B cell (primary cell): ENCODE data around the gene OTULIN. TPM values are rescaled to one million over a fixed set of nuclear protein-coding genes. Genes with fewer than 3 reads are reported as not detected.
A peak's percentile ranks its signal among the peaks of the same experiment; 100 is the strongest.

Source experiments
- ATAC-seq: fragments of 200-7000 bp; cut with Tn5 transposase; one replicate; pipeline ENCODE4 v1.10.0; 2021; ENCODE audit warnings: low read depth, mild to moderate bottlenecking, moderate number of reproducible peaks, moderate library complexity
- CTCF ChIA-PET: fragments of 350-600 bp; sonication (Branson Sonifier 250); formaldehyde crosslinking; loops from one replicate; lab custom pipeline; 2021; ENCODE audit warnings: antibody characterized with exemption, inconsistent platforms; lab: Charles Lee
- POLR2A ChIA-PET: fragments of 350-600 bp; sonication (Branson Sonifier 250); formaldehyde crosslinking; loops from one replicate; lab custom pipeline; 2021; ENCODE audit warnings: antibody characterized with exemption; lab: Charles Lee
- DNase-seq: peaks from one replicate; pipeline ENCODE4 v3.0.0; 2013
- H2AFZ ChIP-seq: 2 replicates; pipeline ENCODE4 v1.6.1; 2012; ENCODE audit warnings: mild to moderate bottlenecking, low read depth, low read length; ENCODE audit not compliant: insufficient read depth, poor library complexity, severe bottlenecking
- H3K27ac ChIP-seq, 2 donors: 1 replicate in 1 of 2; 2 replicates in 1 of 2; pipeline ENCODE4 v1.5.1; 2012 to 2013; ENCODE audit warnings: low read length in 2 of 2, mild to moderate bottlenecking in 2 of 2, moderate library complexity in 1 of 2
- H3K27me3 ChIP-seq, 4 experiments: fragments of 200-600 bp in 1 of 4; sonication (generic) in 1 of 4; replicated peaks in 1 of 4; 1 replicate in 2 of 4; 2 replicates in 2 of 4; pipeline versions ENCODE4 v1.6.1 to v1.7.0; 2013 to 2016; ENCODE audit warnings: low read length in 3 of 4, mild to moderate bottlenecking in 2 of 4, mixed read lengths in 1 of 4, moderate library complexity in 1 of 4; ENCODE audit not compliant: insufficient read depth in 4 of 4, control insufficient read depth in 3 of 4; ENCODE audit errors: control extremely low read depth in 1 of 4
- H3K36me3 ChIP-seq, 2 experiments: replicated peaks in 1 of 2; 1 replicate in 1 of 2; 2 replicates in 1 of 2; pipeline versions ENCODE4 v1.6.1 to v1.7.1; 2013; ENCODE audit warnings: low read length in 1 of 2; ENCODE audit not compliant: insufficient read depth in 2 of 2, control insufficient read depth in 1 of 2; ENCODE audit errors: control extremely low read depth in 1 of 2, extremely low read depth in 1 of 2
- H3K4me1 ChIP-seq, 2 donors: fragments of 200-600 bp in 1 of 2; sonication (generic) in 1 of 2; 1 replicate in 1 of 2; 2 replicates in 1 of 2; pipeline versions ENCODE4 v1.5.1 to v1.6.1; 2013 to 2017; ENCODE audit warnings: low read length in 2 of 2; ENCODE audit not compliant: control insufficient read depth in 2 of 2, insufficient read depth in 2 of 2
- H3K4me2 ChIP-seq: replicated peaks from 2 replicates; pipeline ENCODE3; 2012; ENCODE audit warnings: mild to moderate bottlenecking, low read depth, low read length; ENCODE audit not compliant: poor library complexity, severe bottlenecking
- H3K4me3 ChIP-seq, 5 experiments: fragments of 200-600 bp in 1 of 5; sonication (generic) in 1 of 5; 1 replicate in 3 of 5; 2 replicates in 2 of 5; pipeline versions ENCODE4 v1.5.1 to v1.7.0; 2011 to 2016; ENCODE audit warnings: low read length in 4 of 5, mild to moderate bottlenecking in 4 of 5, low read depth in 2 of 5, control low read depth in 1 of 5, moderate library complexity in 1 of 5; ENCODE audit not compliant: insufficient read depth in 1 of 5; ENCODE audit errors: control extremely low read depth in 1 of 5, extremely low read depth in 1 of 5
- H3K79me2 ChIP-seq: fragments of 200-600 bp; sonication (generic); one replicate; pipeline ENCODE4 v1.6.0; 2016; ENCODE audit warnings: low read length; ENCODE audit not compliant: control insufficient read depth, insufficient read depth
- H3K9ac ChIP-seq: fragments of 200-600 bp; sonication (generic); 2 replicates; pipeline ENCODE4 v1.6.1; 2017; ENCODE audit warnings: mild to moderate bottlenecking, low read length, moderate library complexity
- H3K9me3 ChIP-seq, 3 donors: one replicate each; pipeline versions ENCODE4 v1.6.1 to v1.7.1; 2013; ENCODE audit warnings: low read length in 2 of 3; ENCODE audit not compliant: control insufficient read depth in 2 of 3, insufficient read depth in 1 of 3; ENCODE audit errors: control extremely low read depth in 1 of 3
- H4K20me1 ChIP-seq: 2 replicates; pipeline ENCODE4 v1.6.0; 2012; ENCODE audit warnings: mild to moderate bottlenecking, low read length; ENCODE audit not compliant: insufficient read depth, control insufficient read depth, poor library complexity, severe bottlenecking
- H3K27ac Mint-ChIP-seq: one replicate; pipeline ENCODE4 v1.8.0; 2021; ENCODE audit warnings: mixed read lengths
- H3K27me3 Mint-ChIP-seq: one replicate; pipeline ENCODE4 v1.8.0; 2021; ENCODE audit warnings: mixed read lengths
- H3K4me1 Mint-ChIP-seq: one replicate; pipeline ENCODE4 v1.8.0; 2021; ENCODE audit warnings: mixed read lengths
- H3K4me3 Mint-ChIP-seq: one replicate; pipeline ENCODE4 v1.8.0; 2021; ENCODE audit warnings: mixed read lengths
- H3K9me3 Mint-ChIP-seq: one replicate; pipeline ENCODE4 v1.8.0; 2022; ENCODE audit warnings: mixed read lengths; ENCODE audit not compliant: insufficient read depth
- EZH2 ChIP-seq: IDR thresholded peaks from 2 replicates; pipeline ENCODE4 v1.6.1; 2012; ENCODE audit warnings: borderline replicate concordance, low read depth, mild to moderate bottlenecking, moderate library complexity, low read length; ENCODE audit not compliant: insufficient read depth, poor library complexity, severe bottlenecking
- WGBS: methylation state at CpG from one replicate; pipeline ENCODE4 v1.1.5; 2013; ENCODE audit warnings: missing lambda C conversion rate; ENCODE audit not compliant: insufficient coverage; 5-methylcytosine and 5-hydroxymethylcytosine counted together
- intact Hi-C: fragments of 100-400 bp; cut with micrococcal nuclease; formaldehyde crosslinking; loops from one replicate; pipeline ENCODE4 v1.10.0; 2022
- polyA plus RNA-seq: library from polyadenylated mRNA; depleted of rRNA; stranded (reverse); fragments of >200 nt; gene quantifications from 2 replicates; pipeline ENCODE4 v1.2.3, GENCODE V29; 2012
- total RNA-seq, 2 donors: library from RNA; stranded (reverse); fragments of 120-200 nt in 1 of 2; gene quantifications; 1 replicate in 1 of 2; 2 replicates in 1 of 2; pipeline versions ENCODE4 v1.2.3 to v1.2.4, GENCODE V29; 2013 to 2022
- TF ChIP-seq, protein P1 (sequence below): fragments of 200-600 bp; IDR thresholded peaks from one replicate; pipeline ENCODE4 v1.8.0; 2022; ENCODE audit warnings: antibody characterized with exemption, mild to moderate bottlenecking

OTULIN gene
- total and polyA plus RNA-seq, 2 donors (not counting 1 experiment from before 2014, with no cell fraction given): 8.4 to 64.4 TPM

DNA sequence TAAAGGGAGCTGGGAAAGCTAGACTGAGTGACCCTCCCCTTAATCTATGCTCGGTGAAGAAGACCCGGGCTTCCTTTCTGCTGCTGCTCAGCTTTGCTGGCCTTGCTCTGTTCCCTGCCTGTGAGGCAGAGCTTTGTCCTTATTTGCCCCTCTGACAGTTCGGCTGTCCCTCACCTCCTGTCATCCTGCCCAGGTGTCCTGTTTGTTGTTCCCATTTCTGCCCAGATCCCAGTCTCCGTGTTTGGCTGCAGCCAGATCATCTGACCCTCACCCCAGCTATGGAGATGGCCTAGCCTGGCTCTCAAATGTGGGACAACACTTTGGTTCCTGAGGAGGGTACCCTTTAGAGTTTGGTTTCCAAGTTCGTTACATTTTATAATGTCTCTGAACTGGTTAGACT is 20.2 kb downstream of the OTULIN start:
- Histone ChIP-seq H3K4me1 (peaks cover 8 to 16% of the 10 kb centered on the region in 2 donors), H3K9me3 (peaks cover 0 to 2% (median 0%) of the 10 kb centered on the region in 3 donors), H3K9ac (no peak overlapping the region), H3K4me2 (no peak overlapping the region), H3K4me3 (no peak overlapping the region), H3K27ac (no peak overlapping the region), H3K79me2 (peaks cover 4% of the 10 kb centered on the region), H3K36me3 (peaks cover 25 to 82% of the 10 kb centered on the region in 2 experiments), H3K27me3 (no peaks in the 10 kb centered on the region), H4K20me1 (peaks cover 4% of the 10 kb centered on the region), H2AFZ (no peak overlapping the region)
- TF ChIP-seq EZH2: no peak
- TF ChIP-seq, protein P1, sequence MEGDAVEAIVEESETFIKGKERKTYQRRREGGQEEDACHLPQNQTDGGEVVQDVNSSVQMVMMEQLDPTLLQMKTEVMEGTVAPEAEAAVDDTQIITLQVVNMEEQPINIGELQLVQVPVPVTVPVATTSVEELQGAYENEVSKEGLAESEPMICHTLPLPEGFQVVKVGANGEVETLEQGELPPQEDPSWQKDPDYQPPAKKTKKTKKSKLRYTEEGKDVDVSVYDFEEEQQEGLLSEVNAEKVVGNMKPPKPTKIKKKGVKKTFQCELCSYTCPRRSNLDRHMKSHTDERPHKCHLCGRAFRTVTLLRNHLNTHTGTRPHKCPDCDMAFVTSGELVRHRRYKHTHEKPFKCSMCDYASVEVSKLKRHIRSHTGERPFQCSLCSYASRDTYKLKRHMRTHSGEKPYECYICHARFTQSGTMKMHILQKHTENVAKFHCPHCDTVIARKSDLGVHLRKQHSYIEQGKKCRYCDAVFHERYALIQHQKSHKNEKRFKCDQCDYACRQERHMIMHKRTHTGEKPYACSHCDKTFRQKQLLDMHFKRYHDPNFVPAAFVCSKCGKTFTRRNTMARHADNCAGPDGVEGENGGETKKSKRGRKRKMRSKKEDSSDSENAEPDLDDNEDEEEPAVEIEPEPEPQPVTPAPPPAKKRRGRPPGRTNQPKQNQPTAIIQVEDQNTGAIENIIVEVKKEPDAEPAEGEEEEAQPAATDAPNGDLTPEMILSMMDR: no peak
- intact Hi-C loops: loop anchor here (1.0 to 5.0 kb wide), 3 partner anchors 20 to 319 kb away; partner anchors contain the start of gene OTULIN
- no peak overlapping the region for H3K4me3 Mint-ChIP-seq
- ATAC-seq (no peak), DNase-seq (no peak)
- ChIA-PET CTCF (interaction anchor here (0.8 to 6.8 kb wide), 15 partner anchors 10 to 330 kb away, joined by 3 to 63 read pairs (median 4); no protein-coding TSS in a partner anchor), POLR2A (no interaction called here)
- H3K9me3 Mint-ChIP-seq: no peaks in the 10 kb centered on the region
- 100% methylated on average over 5 of the region's 5 CpGs for WGBS
- H3K27me3 Mint-ChIP-seq: no peaks in the 10 kb centered on the region
- H3K27ac Mint-ChIP-seq: peak overlapping the region; percentile 4
- peaks cover 17% of the 10 kb centered on the region for H3K4me1 Mint-ChIP-seq

DNA sequence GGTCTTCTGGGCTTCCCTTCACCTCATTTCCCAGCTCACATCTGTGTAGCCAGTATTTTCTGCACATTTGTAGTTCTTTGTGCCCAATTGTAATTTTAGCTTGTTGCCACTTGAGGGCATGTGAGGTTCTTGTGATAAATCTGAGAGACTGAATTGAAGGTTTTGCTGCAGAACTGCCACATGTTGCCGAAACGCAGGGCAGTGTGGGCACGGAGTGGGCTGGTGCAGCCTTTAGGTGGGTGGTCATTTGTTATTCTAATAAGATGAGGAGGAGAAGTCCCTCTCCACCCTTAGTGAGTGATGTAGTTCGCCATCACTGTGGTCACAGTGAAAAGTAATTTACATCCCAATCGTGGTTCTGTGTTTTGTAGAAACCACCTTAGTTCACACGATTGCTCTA is 21.2 kb downstream of the OTULIN start:
- DNase-seq (peak; percentile 70), ATAC-seq (peak; percentile 79)
- Histone ChIP-seq H3K9me3 (peaks cover 5% of the 10 kb centered on the region in 3 donors), H3K4me3 (no peak overlapping the region), H2AFZ (no peak overlapping the region), H3K79me2 (peaks cover 4% of the 10 kb centered on the region), H4K20me1 (peaks cover 4% of the 10 kb centered on the region), H3K9ac (no peak overlapping the region), H3K4me2 (peak overlapping the region; percentile 42), H3K27me3 (no peaks in the 10 kb centered on the region), H3K36me3 (peaks cover 33 to 88% of the 10 kb centered on the region in 2 experiments), H3K27ac (no peak overlapping the region), H3K4me1 (peaks cover 5 to 10% of the 10 kb centered on the region in 2 donors)
- Mint-ChIP-seq H3K27ac (no peak overlapping the region), H3K4me1 (peaks cover 9% of the 10 kb centered on the region), H3K27me3 (no peaks in the 10 kb centered on the region), H3K9me3 (no peaks in the 10 kb centered on the region), H3K4me3 (peak overlapping the region; percentile 8)
- intact Hi-C loops: loop anchor here (1.0 to 5.0 kb wide), 3 partner anchors 21 to 318 kb away; partner anchors contain the start of gene OTULIN
- TF ChIP-seq, protein P1: peak; percentile 74
- no peak for TF ChIP-seq EZH2
- no CpG with 5 or more reads among the region's 6 CpGs for WGBS
- ChIA-PET POLR2A (interaction anchor here (0.7 kb wide), 1 partner anchor 25 kb away, joined by 3 read pairs; no protein-coding TSS in a partner anchor), CTCF (interaction anchor here (0.6 to 6.8 kb wide), 21 partner anchors 9 to 329 kb away, joined by 3 to 63 read pairs (median 4); no protein-coding TSS in a partner anchor)
